Skin epidermis (tissue), 12 donors: ENCODE results near the gene CCT6B.
"Not testable (repeated sequence)": the region's sequence is repeated elsewhere in the genome, so short reads cannot be mapped to it uniquely, and the experiment has no call there.

Experiments
- H3K27ac ChIP-seq, 21 experiments: fragments of 200-600 bp; sonication (generic) in 11 of 21; one replicate each; pipeline ENCODE4 v1.5.0; 2020; ENCODE audit warnings: mild to moderate bottlenecking in 3 of 21, inconsistent platforms in 2 of 21, moderate library complexity in 2 of 21
- H3K4me3 ChIP-seq, 7 experiments: fragments of 200-600 bp; sonication (generic) in 2 of 7; one replicate each; pipeline ENCODE4 v1.5.0; 2020; ENCODE audit warnings: inconsistent platforms in 2 of 7, mild to moderate bottlenecking in 2 of 7, moderate library complexity in 1 of 7

The CCT6B gene

GRCh38 chr17:34961093-34961911 lies at the start of gene CCT6B, which contains the start of gene ZNF830:
TSS of gene CCT6B (minus strand) at chr17:34961460. CDS start at chr17:34961393, 67 bp downstream.
TSS of gene ZNF830 (plus strand) at chr17:34961540. CDS start at chr17:34961567, 27 bp downstream.
- Histone ChIP-seq H3K4me3 (peak within 1 kb of the TSS; percentile 63 to 96 (median 88)), H3K27ac (peak within 1 kb of the TSS; percentile 79 to 99 (median 94))

GRCh38 chr17:35010093-35010492 lies 48.8 kb upstream of the CCT6B start:
- no peak overlapping the region for H3K27ac ChIP-seq
- no peak overlapping the region for H3K4me3 ChIP-seq

- Histone ChIP-seq H3K4me3 (no peak overlapping the region), H3K27ac (peak overlapping the region in 1 of 21 experiments; percentile 17)
Observed at GRCh38 chr17:35006961-35007360, 45.7 kb upstream of the CCT6B start.

DNA sequence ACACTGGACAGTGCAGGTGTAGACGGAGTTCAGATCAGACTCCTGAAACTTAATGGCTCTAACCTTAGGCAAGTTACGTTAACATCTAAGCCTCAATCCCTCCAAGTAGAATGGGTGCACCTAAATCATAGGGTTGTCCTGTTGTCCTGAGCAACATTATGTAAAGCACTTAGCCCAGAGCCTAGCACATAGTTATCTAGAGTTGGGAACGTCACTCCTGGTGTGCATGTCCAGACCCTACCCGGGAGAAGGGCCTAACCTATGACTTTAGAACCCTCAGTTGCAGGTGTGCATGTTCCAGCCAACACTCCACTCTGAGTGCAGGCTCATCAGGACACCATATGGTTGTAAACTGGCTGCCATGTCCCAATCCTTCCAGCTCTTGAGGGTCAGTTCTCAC lies 45.1 kb upstream of the CCT6B start:
- no peak overlapping the region for H3K27ac ChIP-seq

DNA sequence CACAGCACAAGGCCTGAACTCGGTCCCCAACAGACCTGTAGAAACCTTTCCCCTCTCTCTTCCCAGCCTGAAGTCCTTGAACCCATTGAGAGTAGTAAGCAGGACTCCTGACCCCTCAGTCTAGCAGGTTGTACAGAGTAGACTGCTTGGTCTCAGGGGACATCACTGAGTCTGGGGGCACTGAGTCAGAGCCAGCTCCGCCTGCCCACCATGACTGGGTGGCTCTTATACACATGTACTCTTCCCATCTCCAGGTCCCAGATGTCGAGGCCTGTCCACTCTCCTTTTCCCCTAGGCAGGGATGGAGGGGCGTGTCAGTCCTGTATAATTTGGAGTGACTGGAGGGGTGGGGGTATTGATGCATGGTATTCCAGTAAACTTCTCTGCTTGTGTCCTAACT lies 42.5 kb upstream of the CCT6B start:
- Histone ChIP-seq H3K27ac (no peak overlapping the region), H3K4me3 (no peak overlapping the region)

More for the DNA sequence above, 45.1 kb upstream of the CCT6B start:
- H3K4me3 ChIP-seq, result no peak overlapping the region

DNA sequence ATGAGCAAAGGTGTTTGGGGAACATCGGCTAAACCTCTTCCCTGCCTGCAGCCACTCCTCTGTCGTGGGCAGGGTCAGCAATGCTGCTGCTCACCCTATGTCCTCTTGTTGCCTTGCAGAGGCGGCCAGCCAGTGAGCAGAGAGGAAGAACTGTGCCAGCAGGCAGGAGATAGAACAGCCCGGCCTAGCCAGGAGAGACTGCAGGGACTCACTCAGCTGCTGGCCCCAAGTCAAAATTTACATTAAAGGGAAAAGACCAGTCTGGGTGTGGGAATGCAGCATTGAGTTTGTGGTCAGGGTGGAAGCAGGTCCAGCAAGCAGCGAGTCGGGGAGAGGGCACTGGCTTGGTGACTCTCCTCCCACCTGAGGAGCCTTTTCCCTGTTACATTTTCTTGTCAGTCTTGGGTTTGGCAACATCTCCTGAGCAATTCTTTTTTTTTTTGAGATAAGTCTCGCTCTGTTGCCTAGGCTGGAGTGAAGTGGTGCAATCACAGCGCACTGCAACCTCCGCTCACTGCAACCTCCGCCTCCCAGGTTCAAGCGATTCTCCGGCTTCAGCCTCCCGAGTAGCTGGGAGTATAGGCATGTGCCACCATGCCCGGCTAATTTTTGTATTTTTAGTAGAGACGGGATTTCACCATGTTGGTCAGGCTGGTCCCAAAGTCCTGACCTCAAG lies 41.8 kb upstream of the CCT6B start:
- no peak overlapping the region for H3K4me3 ChIP-seq
- H3K27ac ChIP-seq, result no peak overlapping the region

DNA sequence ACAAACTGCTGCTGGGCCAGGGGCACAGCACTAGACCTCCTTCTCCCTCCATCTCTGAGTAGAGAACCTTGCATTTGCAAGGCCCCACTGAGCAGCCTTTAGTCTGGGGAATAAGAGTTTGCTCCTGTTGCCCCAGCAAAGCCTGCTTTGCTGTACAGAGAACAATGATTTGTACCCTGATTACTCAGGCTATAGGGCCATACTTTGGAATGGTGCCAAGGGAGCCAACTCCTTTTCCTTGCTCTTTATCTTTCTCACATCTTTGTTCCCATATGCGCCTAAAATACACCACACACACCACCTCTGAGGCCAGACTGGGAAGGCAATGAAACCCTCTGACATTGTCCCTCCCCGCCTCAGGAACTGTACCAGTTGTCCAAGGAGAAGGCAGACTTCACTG lies 40.3 kb upstream of the CCT6B start:
- H3K4me3 ChIP-seq, result no peak overlapping the region

GRCh38 chr17:35000965-35001364 lies 39.7 kb upstream of the CCT6B start:
- not testable (repeated sequence) for H3K4me3 ChIP-seq, H3K27ac ChIP-seq

More for the DNA sequence above, 40.3 kb upstream of the CCT6B start:
- H3K27ac ChIP-seq, result no peak overlapping the region

GRCh38 chr17:34999456-34999855 lies 38.2 kb upstream of the CCT6B start:
- H3K27ac ChIP-seq, result no peak overlapping the region
- H3K4me3 ChIP-seq, result no peak overlapping the region

DNA sequence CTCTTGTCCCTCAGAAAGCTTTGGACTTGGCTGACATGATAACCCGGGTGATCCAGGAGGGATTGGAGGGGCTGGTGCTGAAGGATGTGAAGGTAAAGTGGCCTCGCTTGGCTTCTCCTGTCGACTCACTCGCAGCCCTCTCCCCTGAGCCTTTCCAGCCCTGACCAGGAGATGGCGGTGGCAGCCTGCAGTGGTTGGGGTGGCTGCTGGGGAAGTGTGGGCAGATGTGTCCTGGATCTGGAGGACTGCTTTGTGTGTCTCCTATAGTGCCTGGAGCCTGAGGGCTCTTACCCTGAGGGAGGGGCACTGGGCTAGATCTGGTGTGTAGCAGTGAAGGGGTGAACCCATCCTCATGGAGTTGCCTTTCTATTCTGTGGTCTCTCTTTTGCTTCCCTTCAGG lies 36.9 kb upstream of the CCT6B start:
- H3K27ac ChIP-seq, result peak overlapping the region in 5 of 21 experiments; percentile 2 to 41 (median 17)
- H3K4me3 ChIP-seq, result no peak overlapping the region

DNA sequence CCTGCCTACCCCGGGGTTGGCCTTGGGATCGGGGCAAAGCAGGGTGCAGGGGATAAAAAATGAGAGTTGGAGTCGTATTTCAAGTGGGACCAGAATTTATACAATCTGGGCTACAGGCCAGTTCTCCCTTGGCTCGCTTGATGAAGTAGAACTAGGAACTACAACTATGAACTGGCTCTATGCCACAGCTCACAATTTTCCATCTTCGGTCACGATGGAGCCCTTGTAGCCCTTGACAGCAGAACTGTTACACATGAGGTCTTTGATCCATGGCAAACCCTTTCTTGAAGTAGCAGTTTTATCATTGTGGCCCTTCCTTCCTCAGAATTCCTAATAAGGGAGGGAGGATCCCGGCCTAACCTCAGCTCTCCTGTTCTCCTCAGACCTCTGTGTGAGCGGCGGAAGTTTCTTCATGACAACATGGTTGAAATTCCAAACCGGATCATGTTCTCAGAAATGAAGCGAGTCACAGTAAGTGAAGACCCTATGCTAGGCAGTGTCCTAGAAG lies 36.1 kb upstream of the CCT6B start:
- Histone ChIP-seq H3K27ac (peak overlapping the region in 2 of 21 experiments; percentile 12 to 20), H3K4me3 (no peak overlapping the region)

DNA sequence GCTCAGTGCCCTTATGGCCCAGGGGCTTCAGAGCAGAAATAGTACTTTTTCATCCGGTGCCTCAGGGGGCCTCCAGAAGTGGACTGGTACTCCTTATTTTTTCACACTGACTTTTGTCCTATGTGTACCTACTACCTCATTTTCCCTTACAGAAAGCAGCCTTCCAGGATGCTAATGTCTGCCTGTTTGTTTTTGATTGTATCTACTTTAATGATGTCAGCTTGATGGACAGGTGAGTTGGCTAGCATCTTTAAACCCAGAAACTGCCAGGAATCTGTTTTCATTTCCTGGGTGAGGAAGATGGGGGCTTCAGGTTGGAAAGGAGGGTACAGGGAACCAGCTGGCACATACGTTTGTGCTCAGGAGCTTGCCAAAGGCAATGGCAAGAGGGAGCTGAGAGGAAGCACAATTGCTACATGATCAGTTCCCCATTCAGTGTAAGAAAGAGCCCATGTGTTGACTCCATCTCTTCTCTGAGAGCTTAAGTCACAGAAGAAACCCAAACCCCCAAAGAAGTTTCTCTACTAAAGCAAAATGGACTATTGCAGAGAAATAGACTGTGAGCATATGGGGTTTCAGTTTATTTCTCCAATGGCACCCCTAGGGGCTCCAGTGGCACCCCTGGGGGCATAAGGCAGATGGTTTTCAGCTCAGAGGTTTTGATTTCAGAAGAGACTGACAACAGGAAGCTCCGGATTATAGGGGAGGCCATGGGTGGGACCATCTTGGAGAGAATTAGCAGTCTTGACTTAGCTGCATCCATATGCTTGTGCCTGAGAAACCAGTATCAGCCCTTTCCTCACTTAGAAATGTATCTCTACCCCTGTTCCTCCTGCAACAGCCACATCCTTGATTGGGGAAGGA lies 35.4 kb upstream of the CCT6B start:
- no peak overlapping the region for H3K4me3 ChIP-seq
- H3K27ac ChIP-seq, result peak overlapping the region in 1 of 21 experiments; percentile 12

DNA sequence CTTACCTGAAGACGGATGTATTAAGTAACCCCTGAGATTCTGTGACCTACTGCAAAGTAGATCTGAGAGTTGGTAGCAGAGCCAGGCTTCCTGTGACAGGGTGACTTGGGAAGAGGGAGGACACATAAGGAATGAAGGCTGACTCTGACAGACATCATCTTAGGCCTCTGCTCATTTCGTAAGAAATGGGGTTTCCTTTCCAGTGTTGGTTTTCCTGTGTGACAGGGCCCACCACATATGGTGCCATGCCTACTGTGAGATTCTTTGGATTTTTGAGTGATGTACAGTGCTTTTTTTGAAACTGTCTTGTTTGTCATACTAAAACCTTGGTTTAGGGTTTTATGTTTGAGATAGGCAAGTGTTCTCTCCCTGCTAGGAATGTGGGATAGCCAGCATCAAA lies 31.8 kb upstream of the CCT6B start:
- Histone ChIP-seq H3K4me3 (no peak overlapping the region), H3K27ac (no peak overlapping the region)

DNA sequence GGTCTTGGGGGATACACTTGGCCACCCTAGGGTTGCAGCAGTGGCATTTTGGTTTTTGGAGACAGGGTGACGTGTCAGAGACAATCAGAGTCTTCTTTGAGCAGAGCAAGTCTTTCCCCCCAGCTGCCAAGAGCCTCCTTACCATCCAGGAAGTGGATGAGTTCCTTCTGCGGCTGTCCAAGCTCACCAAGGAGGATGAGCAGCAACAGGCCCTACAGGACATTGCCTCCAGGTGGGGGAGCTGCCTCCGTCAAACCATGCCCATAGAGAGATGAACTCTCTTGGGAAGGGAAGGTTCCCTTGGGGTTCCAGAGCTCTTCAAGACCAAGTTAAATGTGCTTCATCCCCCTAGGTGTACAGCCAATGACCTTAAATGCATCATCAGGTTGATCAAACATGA lies 30.3 kb upstream of the CCT6B start:
- Histone ChIP-seq H3K27ac (no peak overlapping the region), H3K4me3 (no peak overlapping the region)

- Histone ChIP-seq H3K4me3 (no peak overlapping the region), H3K27ac (no peak overlapping the region)
Observed at GRCh38 chr17:34990921-34991365, 29.7 kb upstream of the CCT6B start.

- H3K27ac ChIP-seq, result no peak overlapping the region
Observed at GRCh38 chr17:34989473-34989872, 28.2 kb upstream of the CCT6B start.

GRCh38 chr17:34988644-34989043 lies 27.4 kb upstream of the CCT6B start:
- H3K4me3 ChIP-seq, result no peak overlapping the region
- no peak overlapping the region for H3K27ac ChIP-seq

More at GRCh38 chr17:34989473-34989872, 28.2 kb upstream of the CCT6B start:
- H3K4me3 ChIP-seq, result no peak overlapping the region

DNA sequence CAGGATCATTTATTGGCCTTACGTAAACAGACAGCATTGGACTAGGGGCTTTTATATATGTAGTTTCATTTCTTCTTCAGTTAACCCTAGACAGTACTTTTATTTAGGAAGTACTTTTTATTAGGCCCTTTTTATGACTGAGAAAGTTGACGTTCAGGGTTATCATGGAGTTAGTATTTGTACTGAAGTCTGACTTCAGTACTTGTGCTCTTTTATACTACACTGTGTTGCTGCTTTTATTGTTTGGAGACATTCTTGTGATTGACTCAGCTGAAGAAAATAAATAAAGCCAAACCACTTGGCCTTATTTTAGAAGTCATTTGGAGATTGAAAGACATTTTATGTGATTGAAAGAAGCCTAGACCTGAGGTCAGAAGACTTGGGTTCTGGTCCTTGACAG lies 26.0 kb upstream of the CCT6B start:
- no peak overlapping the region for H3K4me3 ChIP-seq
- H3K27ac ChIP-seq, result no peak overlapping the region

- peak overlapping the region in 19 of 21 experiments; percentile 95 to 100 (median 98) for H3K27ac ChIP-seq
- H3K4me3 ChIP-seq, result peak overlapping the region; percentile 61 to 99 (median 93)
Observed at GRCh38 chr17:34981538-34982241, 20.4 kb upstream of the CCT6B start.
